Measurements from ENCODE around the gene TNNI3.
"Not testable (repeated sequence)": the region's sequence is repeated elsewhere in the genome, so short reads cannot be mapped to it uniquely, and the experiment has no call there.

The TNNI3 gene

GRCh38 chr19:55172741-55173140 is 15.2 kb upstream of the TNNI3 start:
- no peak for DNase-seq

GRCh38 chr19:55172318-55172717 is 14.8 kb upstream of the TNNI3 start:
- DNase-seq, result not testable (repeated sequence)

DNA sequence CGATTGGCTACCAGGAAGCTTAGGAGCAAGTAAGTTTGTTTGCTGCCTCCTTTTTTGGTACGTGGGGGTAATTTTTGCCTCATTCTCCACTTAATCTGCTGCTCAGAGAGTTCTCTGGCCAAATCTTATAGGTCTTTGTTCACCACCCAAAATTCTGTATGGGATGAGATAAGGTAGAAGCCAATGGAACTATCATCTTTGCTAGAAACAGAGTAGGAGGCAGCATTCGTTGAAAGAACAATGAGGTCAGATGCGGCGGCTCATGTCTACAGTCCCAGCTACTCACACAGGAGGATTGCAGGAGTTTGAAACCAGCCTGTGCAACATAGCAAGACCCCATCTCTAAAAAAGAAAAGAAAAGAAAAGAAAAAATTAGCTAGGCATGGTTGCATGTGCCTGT is 13.9 kb upstream of the TNNI3 start:
- DNase-seq, result no peak

DNA sequence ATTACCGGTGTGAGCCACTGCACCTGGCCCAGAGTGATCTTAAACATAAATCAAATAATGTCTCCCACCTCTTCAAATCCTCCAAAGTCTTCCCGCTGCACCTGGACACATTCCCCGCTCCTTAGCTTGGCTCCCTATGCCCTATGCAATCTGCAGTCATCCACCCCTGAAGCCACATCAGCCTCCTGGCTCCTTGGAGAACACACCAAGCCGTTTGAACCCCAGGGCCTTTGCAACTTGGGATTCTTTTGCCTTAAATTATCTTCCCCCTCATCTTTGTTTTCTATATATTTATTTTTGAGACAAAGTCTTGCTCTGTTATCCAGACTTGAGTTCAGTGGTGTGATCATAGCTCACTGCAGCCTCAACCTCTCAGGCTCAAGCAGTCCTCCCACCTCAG is 11.6 kb upstream of the TNNI3 start:
- no peak for DNase-seq

GRCh38 chr19:55166530-55167268 is 9.2 kb upstream of the TNNI3 start, which contains the start of gene DNAAF3:
Gene DNAAF3 (minus strand): TSS chr19:55166613. CDS start chr19:55166413, 200 bp downstream.
- DNase-seq, result peak; percentile 35 to 76 (median 56)

- DNase-seq, result peak in 4 of 6 experiments; percentile 13 to 47 (median 42)
These were observed 8.5 kb upstream of the TNNI3 start for GRCh38 chr19:55165952-55166529.

DNA sequence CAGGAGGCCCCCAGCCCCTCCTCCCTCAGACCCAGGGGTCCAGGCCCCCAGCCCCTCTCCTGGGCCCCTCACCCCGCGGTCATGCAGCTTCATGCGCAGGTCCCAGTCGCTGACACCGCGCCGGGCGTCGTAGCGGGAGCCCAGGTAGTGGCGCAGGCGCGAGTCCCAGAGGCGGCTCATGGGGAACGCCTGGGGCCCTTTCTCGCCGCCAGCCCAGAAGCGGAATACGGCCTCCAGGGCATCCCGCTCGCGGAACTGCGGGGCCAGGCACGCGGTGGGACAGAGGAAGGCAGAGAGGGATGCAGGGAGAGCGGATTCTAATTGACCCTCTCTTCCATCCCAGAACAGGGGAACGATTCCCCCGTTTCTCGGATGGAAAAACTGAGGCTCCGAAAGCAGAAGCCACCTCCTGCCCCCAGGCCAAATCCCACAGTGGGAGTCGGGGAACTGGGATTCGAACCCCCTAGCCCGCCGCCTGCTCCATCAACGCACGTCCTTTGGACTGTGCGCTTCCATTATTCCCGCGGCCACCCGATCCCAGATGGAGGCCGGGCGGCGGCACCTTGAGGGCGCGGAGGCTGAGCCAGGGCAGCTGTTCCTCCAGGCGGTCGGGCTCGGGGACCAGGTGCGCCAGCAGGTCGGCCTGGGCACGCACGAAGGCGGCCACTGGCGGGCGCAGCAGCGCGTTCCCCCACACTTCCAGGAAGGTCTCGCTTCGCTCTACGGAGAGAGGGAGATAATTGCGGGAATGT is 4.2 kb upstream of the TNNI3 start:
- no peak for DNase-seq

DNA sequence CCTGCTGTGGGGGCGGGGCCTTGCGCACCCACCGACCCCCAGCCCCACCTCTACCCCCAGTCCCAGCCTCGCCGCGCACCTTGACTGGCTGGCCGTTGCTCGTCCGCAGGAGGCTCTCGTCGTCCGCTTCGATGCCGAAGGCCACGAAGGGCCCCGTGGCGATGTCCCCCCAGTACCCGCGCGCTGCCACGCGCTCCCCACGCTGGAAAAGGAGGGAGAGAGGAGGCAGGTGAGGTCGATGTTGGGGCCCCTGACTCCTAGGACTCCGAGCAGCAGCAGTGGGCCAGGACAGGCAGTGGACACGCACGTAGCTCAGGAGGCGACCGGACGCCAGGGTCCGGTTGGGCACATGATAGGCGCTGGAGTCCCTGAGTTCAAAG is 3.4 kb upstream of the TNNI3 start:
- no peak for DNase-seq

- peak; percentile 68 to 84 (median 83) for DNase-seq
These were observed 2.8 kb upstream of the TNNI3 start for GRCh38 chr19:55160128-55160985.

GRCh38 chr19:55158848-55159749 is 1.6 kb upstream of the TNNI3 start:
- no peak for DNase-seq

DNA sequence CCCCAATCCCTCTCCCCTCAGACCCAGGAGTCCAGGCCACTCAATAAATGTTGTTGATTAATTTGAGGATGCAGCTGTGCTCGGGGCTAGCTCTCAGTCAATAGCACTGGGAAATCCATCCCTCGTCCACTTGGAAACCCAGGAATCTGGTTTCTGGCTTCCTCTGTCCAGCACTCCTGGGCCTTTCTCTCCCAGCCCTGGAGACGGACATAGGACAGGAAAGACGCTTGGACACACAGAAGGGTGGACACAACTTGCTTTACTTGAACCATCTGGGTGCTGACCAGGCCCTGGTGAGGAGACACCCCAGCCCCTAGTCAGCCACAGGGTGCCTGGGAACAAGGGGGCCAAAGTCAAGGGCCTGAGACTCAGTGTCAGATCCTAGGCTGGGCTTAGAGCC is 891 bp upstream of the TNNI3 start:
- no peak for DNase-seq

DNA sequence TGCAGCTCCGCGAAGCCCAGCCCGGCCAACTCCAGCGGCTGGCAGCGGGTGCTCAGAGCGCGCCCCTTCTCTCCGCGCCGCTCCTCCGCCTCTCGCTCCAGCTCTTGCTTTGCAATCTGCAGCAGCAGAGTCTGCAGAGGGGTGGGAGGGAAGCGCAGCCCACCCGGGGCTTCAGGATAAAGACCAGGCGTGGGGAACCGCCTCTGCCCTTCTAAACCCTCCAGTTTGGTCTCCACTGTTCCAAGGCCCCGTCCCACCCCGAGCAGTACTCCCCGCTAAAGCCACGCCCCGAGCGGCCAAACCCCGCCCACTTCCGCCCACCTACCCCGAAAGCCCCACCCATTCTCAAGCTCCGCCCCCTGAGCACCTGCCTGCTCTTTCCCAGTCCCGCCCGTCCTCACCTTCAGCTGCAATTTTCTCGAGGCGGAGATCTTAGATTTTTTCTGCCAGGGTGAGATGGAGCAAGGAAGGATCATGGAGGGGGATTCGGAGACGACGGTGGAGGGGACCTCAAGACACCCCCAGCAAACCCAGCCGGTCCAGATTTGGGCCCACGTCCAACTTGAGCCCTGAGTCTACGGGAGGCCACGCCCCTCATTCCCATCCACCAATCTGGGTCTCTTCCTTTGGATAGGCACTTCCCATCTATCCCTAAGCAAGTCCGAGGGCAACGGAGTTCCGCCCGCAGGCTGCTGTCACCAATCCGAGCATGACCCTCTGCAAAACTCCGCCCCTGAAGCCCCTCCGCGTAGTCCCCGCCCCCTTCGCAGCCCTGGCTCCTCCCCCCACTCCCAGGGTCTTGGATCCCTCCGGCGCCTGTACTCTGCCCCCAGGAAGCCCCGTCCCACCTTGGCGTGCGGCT is 1.1 kb downstream of the TNNI3 start:
- DNase-seq, result peak in 3 of 6 experiments; percentile 15 to 35 (median 34)

GRCh38 chr19:55155784-55156183 is 1.7 kb downstream of the TNNI3 start:
- not testable (repeated sequence) for DNase-seq

- DNase-seq, result no peak
These were observed 3.8 kb downstream of the TNNI3 start for GRCh38 chr19:55153652-55154264.

- no peak for DNase-seq
These were observed 5.5 kb downstream of the TNNI3 start for GRCh38 chr19:55152017-55152416.

GRCh38 chr19:55149078-55150003 is 8.2 kb downstream of the TNNI3 start, which contains the start of gene TNNT1:
Gene TNNT1 (minus strand): TSS chr19:55149206. CDS start chr19:55147157, 2,049 bp downstream.
- no peak for DNase-seq

GRCh38 chr19:55147545-55148251 is 9.8 kb downstream of the TNNI3 start:
- DNase-seq, result no peak

- DNase-seq, result no peak
These were observed 10.7 kb downstream of the TNNI3 start for GRCh38 chr19:55146705-55147273.

Data from stimulated activated naive CD4-positive, alpha-beta T cell (primary cell).